HG02759 (cell line): ENCODE measurements around the gene PREX1.

Experiments
- ATAC-seq: cut with Tn5 transposase; IDR thresholded peaks from one replicate; pipeline ENCODE4 v1.9.1; 2021; ENCODE audit warnings: mild to moderate bottlenecking, moderate library complexity; ENCODE audit not compliant: unreplicated experiment

The PREX1 gene

DNA sequence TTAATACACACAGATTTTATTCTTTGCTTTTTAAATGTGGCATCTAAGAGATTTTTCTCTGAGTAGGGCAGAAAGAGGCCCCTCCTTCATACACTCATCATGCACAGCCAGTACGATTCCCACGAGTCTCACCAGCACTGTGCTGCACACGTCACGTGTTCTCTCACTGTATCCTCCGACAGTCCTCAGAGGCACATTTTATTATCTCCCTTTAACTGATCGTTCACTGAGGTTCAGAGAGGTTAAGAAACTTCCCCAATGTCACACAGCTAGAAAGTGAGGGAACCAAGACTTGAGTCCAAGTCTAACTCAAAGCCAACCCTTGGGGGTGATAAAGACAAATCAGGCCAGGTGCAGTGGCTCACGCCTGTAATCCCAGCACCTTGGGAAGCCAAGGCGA is 142.5 kb downstream of the PREX1 start:
- ATAC-seq, result no peak

DNA sequence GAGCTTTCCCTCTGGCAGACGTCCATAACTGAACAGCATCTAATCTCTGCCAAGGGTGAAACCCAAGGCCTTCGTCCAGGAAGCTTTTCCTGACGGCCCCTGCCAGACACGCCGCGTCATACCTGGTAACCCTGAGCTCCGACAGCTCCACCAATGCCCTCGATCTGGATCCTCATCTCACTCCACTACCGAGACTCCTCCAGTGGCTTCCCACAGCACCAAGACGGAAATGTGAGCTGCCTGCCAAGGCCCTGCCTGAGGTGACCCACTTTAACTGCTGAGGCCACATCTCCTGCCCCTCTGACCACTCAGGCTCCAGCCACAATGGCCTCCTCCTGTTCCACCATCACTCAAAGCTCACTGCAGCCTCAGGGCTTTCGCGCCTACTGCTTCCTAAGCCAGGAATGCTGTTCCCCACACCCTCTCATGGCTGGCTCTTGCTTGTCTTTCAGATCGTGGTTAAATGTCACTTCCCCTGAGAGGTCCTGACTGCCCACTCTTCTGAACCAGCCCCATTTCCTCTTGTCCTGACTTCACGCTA is 143.2 kb downstream of the PREX1 start:
- no peak for ATAC-seq

DNA sequence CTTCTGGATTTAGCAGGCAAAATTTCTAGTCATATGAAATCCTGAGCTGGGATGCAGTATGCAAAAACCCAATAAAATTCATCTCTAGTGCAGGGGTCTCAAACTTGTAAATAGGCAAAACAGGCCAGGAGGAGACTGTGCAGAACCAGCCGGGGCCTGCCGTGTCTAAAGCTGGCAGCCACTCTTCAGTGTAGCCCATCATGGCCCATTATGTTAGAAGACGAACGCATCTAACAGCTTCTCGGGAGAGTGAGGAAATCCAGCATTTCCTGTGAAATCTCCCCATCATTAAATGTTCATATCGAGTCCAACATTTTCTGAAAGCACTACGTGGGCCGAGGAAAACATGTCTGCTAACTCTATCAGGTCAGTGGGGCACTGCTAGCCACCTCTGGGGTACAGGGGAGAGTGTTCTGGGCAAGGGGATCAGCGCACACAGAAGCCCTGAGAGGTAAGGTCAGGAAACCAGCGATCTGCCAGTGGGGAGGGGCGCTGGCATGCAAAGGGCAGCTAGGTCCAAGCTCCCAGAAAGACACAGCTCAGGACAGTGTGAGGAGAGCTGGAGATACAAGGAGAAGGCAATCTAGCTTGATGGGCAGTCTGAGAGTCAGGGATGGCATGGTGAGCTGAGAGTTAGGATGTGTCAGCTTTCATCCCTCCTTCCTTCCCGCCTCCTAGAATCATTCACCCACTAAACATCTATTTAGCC is 144.2 kb downstream of the PREX1 start:
- no peak for ATAC-seq

DNA sequence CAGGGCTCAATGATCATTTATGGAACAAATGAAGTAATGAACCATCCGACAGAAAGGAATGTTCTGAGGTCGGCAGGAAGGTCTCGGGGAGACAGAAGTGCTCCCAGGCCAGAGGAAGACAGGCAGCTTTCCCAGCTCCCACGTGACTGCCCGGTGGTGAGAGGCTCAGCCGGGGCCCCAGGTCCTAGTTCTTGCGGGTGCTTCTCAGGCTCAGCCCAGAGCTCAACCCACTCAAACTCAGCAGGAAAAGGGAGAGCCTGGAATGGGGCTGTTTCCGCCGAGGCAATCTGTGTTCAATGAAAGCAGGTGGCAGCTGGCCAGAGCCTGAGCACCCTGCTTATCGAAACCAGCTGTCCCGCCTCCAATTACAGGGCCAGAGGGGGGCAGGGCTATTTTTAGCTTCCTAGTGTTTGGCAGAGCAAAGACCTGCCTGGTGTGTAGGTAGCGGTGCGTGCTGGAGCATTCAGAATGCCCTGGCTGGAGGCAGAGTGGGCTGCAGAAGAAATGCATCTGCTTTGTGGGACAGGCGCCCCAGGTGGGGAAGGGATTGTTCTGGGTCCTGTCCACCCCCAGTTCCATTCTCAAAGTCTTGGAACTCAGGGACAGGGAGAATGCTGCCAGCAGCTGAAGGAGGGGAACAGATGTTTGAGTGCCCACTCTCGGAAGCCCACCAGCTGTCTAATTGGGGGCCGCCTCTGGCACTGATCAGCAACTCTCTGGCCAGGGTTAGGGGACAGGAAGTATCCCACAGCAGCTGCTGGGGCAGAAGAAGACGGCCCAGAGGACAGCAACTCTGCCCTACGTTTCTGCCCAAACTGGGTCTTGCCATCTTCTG is 145.1 kb downstream of the PREX1 start:
- ATAC-seq, result no peak

DNA sequence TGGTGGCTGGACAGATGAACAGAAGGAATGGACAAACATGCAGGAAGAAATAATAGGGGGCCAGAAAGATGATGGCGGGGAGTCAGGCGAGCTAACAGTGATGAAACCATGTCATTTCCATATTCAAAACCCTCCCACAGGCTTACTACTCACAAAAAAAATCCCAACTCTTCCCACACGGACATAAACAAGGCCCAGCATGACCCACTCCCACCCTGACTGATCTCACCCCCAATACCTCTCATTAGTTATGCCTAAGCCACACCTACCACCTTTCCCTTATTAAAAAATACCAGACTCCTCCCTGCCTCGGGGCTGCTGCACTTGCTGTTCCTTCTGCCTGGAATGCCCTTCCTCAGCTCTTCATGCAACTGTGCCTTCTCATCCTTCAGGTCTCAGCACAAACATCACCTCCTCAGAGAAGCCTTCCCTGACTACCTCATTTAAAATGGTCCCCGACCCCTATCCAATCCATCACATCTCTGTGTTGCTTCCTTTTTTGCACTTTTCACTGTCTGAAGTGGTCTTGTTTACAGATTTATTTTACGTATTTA is 145.8 kb downstream of the PREX1 start:
- ATAC-seq, result no peak

DNA sequence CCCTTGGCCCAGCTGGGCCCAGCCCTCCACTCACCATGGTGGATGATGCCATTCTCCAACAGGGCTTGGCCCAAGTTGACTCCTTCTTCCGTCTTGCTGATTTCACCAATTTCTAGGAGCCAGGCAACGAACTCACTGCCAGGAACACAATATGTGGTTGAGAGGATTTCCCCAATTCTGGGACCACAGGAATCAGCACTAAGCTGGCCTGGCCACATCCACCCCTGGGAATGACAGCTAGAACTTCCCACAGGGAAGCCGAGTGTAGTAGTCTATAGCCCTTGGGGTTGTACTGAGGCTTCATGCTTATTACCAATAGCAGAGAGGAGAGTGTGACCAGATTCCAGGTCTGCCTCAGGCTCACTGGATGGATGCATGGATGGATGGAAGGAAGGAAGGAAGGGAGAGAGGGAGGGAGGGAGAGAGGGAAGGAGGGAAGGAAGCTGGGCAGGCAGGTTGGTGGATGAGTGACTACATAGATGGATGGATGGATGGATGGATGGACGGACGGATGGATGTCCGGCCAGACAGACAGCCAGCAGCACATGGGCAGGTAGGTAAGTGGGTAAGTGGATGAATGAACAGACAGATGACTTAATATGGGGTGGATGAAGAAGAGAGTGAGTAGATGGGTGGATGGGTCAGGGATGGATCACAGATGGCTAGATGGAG is 146.5 kb downstream of the PREX1 start:
- ATAC-seq, result no peak

DNA sequence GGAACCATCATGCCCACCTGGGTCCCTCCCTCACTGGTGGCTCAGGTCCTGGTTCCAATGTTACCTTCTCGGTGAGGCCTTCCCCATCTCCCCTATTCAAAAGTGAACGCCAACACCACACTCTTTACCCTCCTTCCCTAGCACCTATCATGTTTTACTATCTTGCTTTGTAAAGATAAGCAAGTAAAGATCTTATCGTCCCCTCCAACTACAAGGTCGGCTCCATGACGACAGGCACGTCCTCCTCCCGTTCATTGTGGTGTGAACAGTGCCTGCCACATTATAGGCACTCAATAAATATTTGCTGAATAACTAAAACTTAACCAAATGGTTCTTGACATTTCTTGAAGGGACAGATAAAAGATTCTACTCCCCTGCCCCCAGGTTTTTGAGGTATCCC is 147.1 kb downstream of the PREX1 start:
- no peak for ATAC-seq

DNA sequence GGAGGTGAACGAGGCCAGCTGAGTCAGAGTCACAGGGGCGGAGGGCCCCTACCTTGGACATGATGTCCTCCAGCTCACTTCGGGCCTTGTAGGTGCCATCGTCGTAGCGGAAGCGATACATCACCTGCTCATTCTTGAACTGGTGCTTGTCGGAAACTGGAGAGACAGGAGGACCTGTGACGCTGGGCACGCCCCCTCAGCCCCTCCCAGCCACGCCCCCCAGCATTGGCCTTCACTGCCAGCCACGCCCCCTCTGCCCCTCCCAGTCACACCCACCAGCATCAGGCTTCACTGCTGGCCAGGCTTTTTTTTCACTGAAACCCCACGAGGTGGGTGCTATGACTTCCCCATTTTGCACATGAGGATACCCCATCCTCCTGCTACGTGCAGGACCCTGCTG is 148.2 kb downstream of the PREX1 start:
- ATAC-seq, result no peak

DNA sequence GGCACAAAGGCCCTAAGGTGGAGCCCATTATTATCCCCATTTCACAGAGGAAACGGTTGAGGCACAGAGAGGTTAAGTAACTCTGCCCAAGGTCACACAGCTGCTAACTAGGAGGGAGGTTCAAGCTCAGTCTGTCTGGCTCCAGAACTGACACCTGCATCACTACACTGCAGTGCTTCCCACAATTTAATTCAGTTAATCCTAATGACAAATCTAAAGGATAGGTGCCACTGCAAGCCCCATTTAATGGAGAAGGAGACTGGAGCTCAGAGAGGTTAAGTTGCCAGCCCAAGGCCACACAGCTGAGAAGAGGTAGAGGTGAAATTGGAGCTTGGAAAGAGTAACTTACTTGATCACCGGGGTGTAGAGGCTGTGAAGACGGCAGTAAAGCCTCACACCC is 148.8 kb downstream of the PREX1 start:
- ATAC-seq, result no peak

DNA sequence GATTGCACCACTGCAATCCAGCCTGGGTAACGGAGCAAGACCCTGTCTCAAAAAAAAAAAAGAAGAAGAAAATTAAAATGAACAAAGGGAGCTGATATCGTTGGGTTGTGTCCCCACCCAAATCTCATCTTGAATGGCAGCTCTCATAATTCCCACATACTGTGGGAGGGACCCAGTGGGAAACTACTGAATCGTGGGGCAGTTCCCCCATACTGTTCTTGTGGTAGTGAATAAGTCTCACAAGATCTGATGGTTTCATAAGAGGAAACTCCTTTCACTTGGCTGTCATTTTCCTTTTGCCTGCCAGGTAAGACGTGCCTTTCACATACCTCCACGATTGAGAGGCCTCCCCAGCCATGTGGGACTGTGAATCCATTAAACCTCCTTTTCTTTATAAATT is 149.4 kb downstream of the PREX1 start:
- no peak for ATAC-seq

DNA sequence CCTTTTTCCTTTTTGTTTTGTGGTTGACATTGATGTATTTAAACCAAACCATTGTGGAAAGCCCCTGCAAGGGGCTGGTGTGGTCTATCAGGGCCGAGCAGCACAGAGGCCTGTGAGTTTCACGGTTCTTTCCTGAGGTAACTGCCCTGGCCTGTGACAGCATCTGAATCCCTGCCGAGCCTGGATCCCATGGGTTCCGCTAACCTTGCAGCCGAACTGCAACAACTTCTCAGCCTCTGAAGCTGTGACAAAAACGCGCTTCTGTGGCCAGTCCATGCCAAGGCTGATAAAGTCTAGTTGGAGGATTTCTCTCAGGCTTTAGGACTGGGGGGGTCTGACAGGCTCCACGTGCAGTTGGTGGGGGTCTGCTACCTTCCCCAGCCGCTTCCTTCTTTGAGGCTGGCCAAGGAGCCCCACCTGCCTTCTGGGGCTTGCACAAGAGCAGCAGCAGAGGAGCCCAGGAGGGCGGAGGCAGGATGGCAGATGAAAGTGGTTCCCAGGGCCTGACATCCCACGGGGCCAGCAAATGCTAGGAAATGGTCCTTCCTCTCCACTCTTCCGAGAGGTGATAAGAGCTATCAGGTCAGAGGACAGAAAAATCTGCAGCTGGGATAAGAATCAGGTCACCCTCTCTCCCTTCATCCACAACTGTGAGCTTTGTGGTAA is 150.9 kb downstream of the PREX1 start:
- no peak for ATAC-seq

DNA sequence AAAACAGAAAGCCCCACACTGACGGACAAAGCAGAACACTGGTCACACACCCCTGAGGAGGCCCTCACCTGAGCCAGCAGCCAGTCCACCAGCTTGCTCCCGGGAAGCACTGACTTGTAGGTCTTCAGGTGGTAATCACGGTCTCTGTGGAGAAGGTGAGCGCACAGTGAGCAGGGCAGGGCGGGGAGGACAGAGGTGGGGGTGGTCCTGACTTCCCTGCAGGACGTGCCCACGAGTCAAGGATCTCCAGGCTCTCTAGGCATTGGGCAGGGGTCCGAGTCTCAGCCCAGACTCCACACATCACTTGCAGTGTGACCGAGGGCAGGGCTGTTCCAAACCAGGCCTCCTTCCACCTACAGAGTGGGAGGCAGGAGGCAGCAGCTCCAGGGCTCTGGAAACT is 151.7 kb downstream of the PREX1 start:
- ATAC-seq, result no peak

DNA sequence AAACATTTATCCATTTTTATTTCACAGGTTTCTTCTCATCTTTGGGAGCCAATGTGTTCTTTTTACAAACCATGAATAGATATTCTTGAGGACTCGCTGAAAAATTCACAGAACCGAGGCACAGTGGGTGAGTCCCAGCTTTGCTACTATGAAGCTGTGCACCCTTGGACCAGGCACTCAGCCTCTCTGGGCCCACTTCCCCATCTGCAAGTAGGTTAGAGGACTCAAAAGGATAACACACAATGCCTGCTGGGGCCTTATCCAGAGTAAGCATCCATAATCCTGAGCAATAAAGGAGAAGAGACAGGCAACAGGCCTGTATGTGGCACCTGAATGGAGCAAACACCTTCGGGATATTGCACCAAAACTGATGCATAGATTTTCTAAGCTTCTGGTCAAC is 153.3 kb downstream of the PREX1 start:
- no peak for ATAC-seq

DNA sequence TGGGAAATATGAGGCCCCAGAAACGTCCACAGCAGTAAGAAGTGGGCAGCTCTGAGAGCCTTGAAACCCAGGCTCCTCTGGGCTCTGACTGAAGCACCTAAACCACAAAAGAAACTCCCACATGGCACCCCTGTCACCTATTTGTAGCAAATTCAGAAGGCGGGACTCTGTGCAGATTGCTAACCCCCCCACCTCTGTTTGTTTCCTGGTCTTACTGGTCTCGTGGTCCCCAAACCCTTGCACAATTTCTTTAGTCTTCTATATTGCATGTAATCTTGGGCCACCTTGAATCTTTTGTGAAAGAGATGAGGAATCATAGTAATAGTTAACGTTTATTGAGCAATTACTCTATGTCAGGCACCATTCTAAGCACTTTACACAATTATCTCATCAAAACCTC is 154.3 kb downstream of the PREX1 start:
- no peak for ATAC-seq

DNA sequence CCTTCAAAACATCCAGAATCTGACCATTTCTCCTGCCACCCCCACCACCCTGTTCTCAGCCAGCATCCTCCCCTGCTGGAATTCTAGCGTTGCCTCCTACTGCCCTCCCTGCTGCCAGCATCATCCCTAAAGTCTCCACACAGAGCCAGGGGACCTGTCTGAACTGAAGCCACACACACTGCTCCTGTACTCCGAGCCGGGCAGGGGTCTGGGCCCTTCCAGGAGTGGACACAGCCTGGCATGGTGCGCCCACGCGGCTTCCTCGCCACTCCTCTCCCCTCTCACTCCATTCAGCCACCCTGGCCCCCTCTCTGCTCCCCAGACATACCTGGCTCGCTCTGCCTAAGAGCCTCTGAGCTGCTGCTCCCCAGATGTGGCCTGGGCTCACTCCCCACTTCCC is 155.5 kb downstream of the PREX1 start:
- no peak for ATAC-seq

DNA sequence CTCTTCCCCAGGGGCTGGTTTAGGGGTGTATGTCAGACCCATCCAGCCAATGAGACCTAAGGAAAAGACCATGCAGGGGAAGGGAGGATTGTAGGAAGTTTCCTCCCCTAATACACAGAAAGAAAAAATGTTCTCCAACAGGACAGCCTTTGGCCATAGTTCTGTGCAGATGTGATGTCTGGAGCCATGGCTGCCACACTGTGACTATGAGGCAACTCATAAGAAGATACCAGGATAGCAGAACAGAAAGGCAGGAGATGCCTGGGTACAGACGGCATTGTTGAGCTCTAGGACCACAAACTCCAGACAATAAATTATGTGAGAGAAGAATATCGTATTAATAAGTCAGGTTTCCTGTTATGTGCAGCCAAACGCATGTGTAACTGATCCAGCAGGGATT is 156.7 kb downstream of the PREX1 start:
- no peak for ATAC-seq

DNA sequence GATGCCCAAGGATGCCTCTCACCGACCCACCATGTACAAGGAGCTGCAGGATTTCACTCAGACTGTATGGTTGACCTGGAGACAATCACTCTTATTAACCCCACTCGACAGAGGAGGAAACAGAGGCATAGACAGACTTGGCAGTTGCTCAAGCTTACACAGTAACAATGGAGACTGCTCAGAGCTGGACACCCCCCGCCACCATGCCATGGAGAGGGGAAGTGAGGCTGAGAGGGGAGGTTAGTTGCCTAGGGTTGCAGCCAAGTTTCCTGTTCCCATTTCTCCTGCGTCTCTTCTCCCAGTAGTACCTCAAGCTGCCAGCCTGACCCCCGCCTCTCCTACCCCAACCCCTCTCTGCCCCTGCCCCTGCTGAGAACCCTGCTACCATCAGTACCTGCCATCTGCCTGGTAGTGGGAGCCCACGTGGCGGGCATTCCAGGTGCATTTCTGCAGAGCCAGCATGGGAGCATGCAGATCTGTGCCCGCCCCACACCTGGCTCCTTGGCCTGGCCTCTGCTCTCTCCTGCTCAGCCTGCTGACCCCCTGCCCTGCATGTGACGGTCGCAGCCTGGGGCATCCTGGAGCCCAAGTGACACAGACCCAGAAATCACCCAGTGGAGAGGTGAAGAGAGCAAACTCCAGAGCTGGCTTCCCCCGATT is 157.7 kb downstream of the PREX1 start:
- no peak for ATAC-seq

DNA sequence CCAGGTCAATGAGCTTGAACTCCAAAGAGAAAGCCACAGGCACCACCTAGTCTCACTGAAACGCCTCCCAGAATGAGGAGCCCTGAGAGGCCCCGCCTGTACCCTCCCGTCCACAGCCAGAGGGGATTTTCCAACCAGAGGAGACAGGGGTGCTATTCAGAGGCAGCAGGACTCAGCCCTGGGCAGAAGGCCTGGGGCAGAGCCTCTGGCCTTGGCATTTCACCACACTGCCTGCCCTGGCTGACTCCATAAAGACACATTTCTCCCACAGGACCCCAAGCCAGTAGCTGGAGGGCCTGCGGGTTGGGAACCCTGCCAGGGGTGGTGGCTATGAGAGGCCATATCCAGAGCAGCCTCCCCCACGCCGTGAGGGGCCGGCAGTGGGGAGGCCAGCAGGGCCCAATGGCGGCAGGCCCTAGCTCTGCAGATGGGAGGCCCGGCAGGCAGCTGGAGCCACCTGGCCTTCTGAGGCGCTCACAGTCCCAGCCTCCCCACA is 159.3 kb downstream of the PREX1 start:
- no peak for ATAC-seq

DNA sequence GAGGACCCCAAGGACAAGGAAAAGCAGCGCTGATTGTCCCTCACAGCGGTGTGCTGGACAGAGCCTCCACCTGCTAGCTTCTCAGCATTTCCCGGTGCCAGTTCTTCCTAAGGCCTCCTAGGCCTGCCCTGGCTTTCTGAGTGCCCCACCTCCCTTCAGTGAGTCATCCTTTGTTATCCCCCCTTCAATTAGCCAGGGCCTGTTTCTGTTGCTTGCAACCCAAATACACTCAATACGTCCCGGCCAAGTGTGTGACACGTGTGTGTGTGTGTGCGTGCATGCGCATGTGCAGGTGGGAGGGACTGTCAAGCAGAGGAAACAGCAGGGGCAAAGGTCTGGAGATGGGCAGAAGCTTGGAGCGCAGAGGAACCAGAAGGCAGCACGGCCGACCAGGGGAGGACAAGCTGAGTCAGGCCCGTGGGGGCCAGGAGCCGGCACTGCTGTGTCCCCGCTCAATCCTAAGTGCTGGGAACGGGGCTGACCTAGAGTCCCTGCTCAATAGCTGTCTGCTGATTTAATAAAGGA is 159.8 kb downstream of the PREX1 start:
- no peak for ATAC-seq

DNA sequence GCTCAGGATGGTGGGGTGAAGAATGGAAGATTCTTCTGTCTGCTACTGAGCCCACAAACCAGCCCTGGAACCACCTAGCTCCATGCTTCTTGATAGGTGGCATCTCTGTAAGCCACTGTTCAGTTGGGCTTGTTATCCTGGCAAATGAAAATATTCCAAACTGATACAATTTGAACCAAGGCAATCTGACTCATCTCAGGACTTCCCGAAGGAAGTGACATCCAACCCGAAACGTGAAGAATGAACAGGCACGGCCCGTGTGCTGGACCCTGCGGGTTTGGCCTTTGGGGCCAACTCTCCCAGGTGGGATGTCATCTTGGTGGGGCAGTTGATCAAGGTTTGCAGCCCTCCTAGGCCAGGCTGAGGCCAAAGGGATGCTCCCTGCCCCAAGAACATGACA is 160.3 kb downstream of the PREX1 start:
- ATAC-seq, result no peak
